ENCODE data around the gene CA5A. TPM values are rescaled to one million over a fixed set of nuclear protein-coding genes. Genes with fewer than 3 reads are reported as not detected.

Gene CA5A
- total RNA-seq, 1 experiment from 2014 or later, result not detected

- no peak for DNase-seq (ENCODE audit: unreplicated experiment)
- H3K4me3 Mint-ChIP-seq (ENCODE audit: unreplicated experiment), result no peak overlapping the region
- TF ChIP-seq CTCF (IDR thresholded peaks at IDR 0.05; ENCODE audit: unreplicated experiment), result no peak
- no peaks in the 10 kb centered on the region for H3K4me1 Mint-ChIP-seq (ENCODE audit: insufficient read depth, unreplicated experiment)
- POLR2A ChIA-PET, result no interaction called here
- no peak overlapping the region for H3K27ac Mint-ChIP-seq (ENCODE audit: low read depth, unreplicated experiment)
- H3K27me3 Mint-ChIP-seq (ENCODE audit: insufficient read depth, unreplicated experiment), result peaks cover 11% of the 10 kb centered on the region
- intact Hi-C loops (cut with micrococcal nuclease), result no loop called here
- CTCF ChIA-PET, result no interaction called here
- no peaks in the 10 kb centered on the region for H3K36me3 Mint-ChIP-seq (ENCODE audit: insufficient read depth, unreplicated experiment)
- no TSS peak for BruUV-seq (replicated peaks)
- H3K9me3 Mint-ChIP-seq (ENCODE audit: unreplicated experiment), result no peaks in the 10 kb centered on the region
Measured at GRCh38 chr16:87931504-87931903, 4.8 kb downstream of the CA5A start.

GRCh38 chr16:87930456-87930855 lies 5.9 kb downstream of the CA5A start:
- no peak for TF ChIP-seq CTCF (IDR thresholded peaks at IDR 0.05; ENCODE audit: unreplicated experiment)
- intact Hi-C loops (cut with micrococcal nuclease), result no loop called here
- no peaks in the 10 kb centered on the region for H3K36me3 Mint-ChIP-seq (ENCODE audit: insufficient read depth, unreplicated experiment)
- peaks cover 16% of the 10 kb centered on the region for H3K27me3 Mint-ChIP-seq (ENCODE audit: insufficient read depth, unreplicated experiment)
- no peaks in the 10 kb centered on the region for H3K9me3 Mint-ChIP-seq (ENCODE audit: unreplicated experiment)
- no peaks in the 10 kb centered on the region for H3K4me1 Mint-ChIP-seq (ENCODE audit: insufficient read depth, unreplicated experiment)
- no peak for DNase-seq (ENCODE audit: unreplicated experiment)
- BruUV-seq (replicated peaks), result no TSS peak
- CTCF ChIA-PET, result no interaction called here
- no peak overlapping the region for H3K4me3 Mint-ChIP-seq (ENCODE audit: unreplicated experiment)
- H3K27ac Mint-ChIP-seq (ENCODE audit: low read depth, unreplicated experiment), result no peak overlapping the region
- POLR2A ChIA-PET, result no interaction called here

- Mint-ChIP-seq H3K4me1 (ENCODE audit: insufficient read depth, unreplicated experiment) (no peaks in the 10 kb centered on the region), H3K27me3 (ENCODE audit: insufficient read depth, unreplicated experiment) (peaks cover 21% of the 10 kb centered on the region), H3K27ac (ENCODE audit: low read depth, unreplicated experiment) (no peak overlapping the region), H3K4me3 (ENCODE audit: unreplicated experiment) (no peak overlapping the region), H3K9me3 (ENCODE audit: unreplicated experiment) (no peaks in the 10 kb centered on the region), H3K36me3 (ENCODE audit: insufficient read depth, unreplicated experiment) (peaks cover 2% of the 10 kb centered on the region)
- ChIA-PET CTCF (interaction anchor here (0.5 kb wide), 1 partner anchor 68 kb away, joined by 3 read pairs; no protein-coding TSS in a partner anchor), POLR2A (no interaction called here)
- DNase-seq (ENCODE audit: unreplicated experiment), result no peak
- intact Hi-C loops (cut with micrococcal nuclease), result no loop called here
- TF ChIP-seq CTCF (IDR thresholded peaks at IDR 0.05; ENCODE audit: unreplicated experiment), result no peak
- no TSS peak for BruUV-seq (replicated peaks)
Measured at GRCh38 chr16:87929986-87930385, 6.3 kb downstream of the CA5A start.

- BruUV-seq (replicated peaks), result no TSS peak
- no peaks in the 10 kb centered on the region for H3K4me1 Mint-ChIP-seq (ENCODE audit: insufficient read depth, unreplicated experiment)
- intact Hi-C loops (cut with micrococcal nuclease), result no loop called here
- no peak for TF ChIP-seq CTCF (IDR thresholded peaks at IDR 0.05; ENCODE audit: unreplicated experiment)
- H3K27me3 Mint-ChIP-seq (ENCODE audit: insufficient read depth, unreplicated experiment), result peaks cover 31% of the 10 kb centered on the region
- POLR2A ChIA-PET, result no interaction called here
- DNase-seq (ENCODE audit: unreplicated experiment), result no peak
- no peaks in the 10 kb centered on the region for H3K9me3 Mint-ChIP-seq (ENCODE audit: unreplicated experiment)
- H3K36me3 Mint-ChIP-seq (ENCODE audit: insufficient read depth, unreplicated experiment), result peaks cover 6% of the 10 kb centered on the region
- no peak overlapping the region for H3K27ac Mint-ChIP-seq (ENCODE audit: low read depth, unreplicated experiment)
- CTCF ChIA-PET, result interaction anchor here (0.6 kb wide), 1 partner anchor 34 kb away, joined by 3 read pairs; no protein-coding TSS in a partner anchor
- H3K4me3 Mint-ChIP-seq (ENCODE audit: unreplicated experiment), result no peak overlapping the region
Measured at GRCh38 chr16:87927195-87927562, 9.2 kb downstream of the CA5A start.

Measured in MCF 10A (cell line).